ENCODE data around the gene DCBLD2.

DCBLD2 gene

GRCh38 chr3:98763819-98764418 lies 137.6 kb downstream of the DCBLD2 start:
- no peak for DNase-seq

- DNase-seq, result no peak
Observed at GRCh38 chr3:98763076-98763475, 138.4 kb downstream of the DCBLD2 start, which contains the start of gene ST3GAL6. Gene ST3GAL6 (plus strand): TSS chr3:98763340. CDS start chr3:98768441, 5,101 bp downstream.

- no peak for DNase-seq
Observed at GRCh38 chr3:98761643-98762229, 139.8 kb downstream of the DCBLD2 start.

GRCh38 chr3:98759629-98760028 lies 141.9 kb downstream of the DCBLD2 start:
- DNase-seq, result no peak

GRCh38 chr3:98755601-98756000 lies 145.9 kb downstream of the DCBLD2 start:
- no peak for DNase-seq

GRCh38 chr3:98754483-98754882 lies 147.0 kb downstream of the DCBLD2 start:
- DNase-seq, result no peak

GRCh38 chr3:98750276-98750919 lies 151.1 kb downstream of the DCBLD2 start:
- no peak for DNase-seq

GRCh38 chr3:98746882-98747281 lies 154.6 kb downstream of the DCBLD2 start:
- DNase-seq, result no peak

GRCh38 chr3:98746122-98746521 lies 155.4 kb downstream of the DCBLD2 start:
- DNase-seq, result no peak
